Measurements from ENCODE around the gene BMP10. TPM values are rescaled to one million over a fixed set of nuclear protein-coding genes. Genes with fewer than 3 reads are reported as not detected.

BMP10 gene
- total RNA-seq, 2 experiments from 2014 or later = not detected

GRCh38 chr2:68819556-68819955, 51.6 kb downstream of the BMP10 start:
- intact Hi-C loops (cut with micrococcal nuclease; ENCODE audit: unreplicated experiment) = no loop called here
- H2AFZ ChIP-seq (ENCODE audit: low read length) = no peak overlapping the region
- H3K9me2 ChIP-seq (ENCODE audit: insufficient read depth, low read length) = no peaks in the 10 kb centered on the region
- no peaks in the 10 kb centered on the region for H3K9me3 ChIP-seq (ENCODE audit: low read length)
- POLR2A ChIA-PET = no interaction called here
- no peak for DNase-seq (ENCODE audit: low spot score)
- H4K20me1 ChIP-seq (ENCODE audit: insufficient read depth, low read length) = no peaks in the 10 kb centered on the region
- peaks cover 74% of the 10 kb centered on the region for H3K36me3 ChIP-seq (ENCODE audit: insufficient read depth, low read length)
- no peak for TF ChIP-seq EZH2phosphoT487 (IDR thresholded peaks at IDR 0.05; ENCODE audit: borderline replicate concordance, low read depth, low read length)
- no peak for TF ChIP-seq CTCF (conservative IDR thresholded peaks at IDR 0.05; ENCODE audit: low read length)
- BruUV-seq (replicated peaks) = no TSS peak
- H3K27ac ChIP-seq (ENCODE audit: low read depth, low read length, poor library complexity, severe bottlenecking) = no peak overlapping the region
- H3K4me2 ChIP-seq (ENCODE audit: low read length) = no peak overlapping the region
- CTCF ChIA-PET (ENCODE audit: unreplicated experiment) = no interaction called here
- H3K79me2 ChIP-seq (ENCODE audit: insufficient read depth, low read depth, low read length) = no peaks in the 10 kb centered on the region
- H3K4me3 ChIP-seq (ENCODE audit: low read depth, low read length, poor library complexity, severe bottlenecking) = no peak overlapping the region
- H3K4me1 ChIP-seq (ENCODE audit: insufficient read depth, low read length, poor library complexity, severe bottlenecking) = no peaks in the 10 kb centered on the region

GRCh38 chr2:68817306-68817705, 53.9 kb downstream of the BMP10 start:
- no peak overlapping the region for H3K4me3 ChIP-seq (ENCODE audit: low read depth, low read length, poor library complexity, severe bottlenecking)
- no TSS peak for BruUV-seq (replicated peaks)
- TF ChIP-seq EZH2phosphoT487 (IDR thresholded peaks at IDR 0.05; ENCODE audit: borderline replicate concordance, low read depth, low read length) = no peak
- no peak for TF ChIP-seq CTCF (conservative IDR thresholded peaks at IDR 0.05; ENCODE audit: low read length)
- ChIA-PET POLR2A (no interaction called here), CTCF (ENCODE audit: unreplicated experiment) (no interaction called here)
- no peaks in the 10 kb centered on the region for H3K79me2 ChIP-seq (ENCODE audit: insufficient read depth, low read depth, low read length)
- intact Hi-C loops (cut with micrococcal nuclease; ENCODE audit: unreplicated experiment) = no loop called here
- no peak for DNase-seq (ENCODE audit: low spot score)
- H3K9me3 ChIP-seq (ENCODE audit: low read length) = no peaks in the 10 kb centered on the region
- no peaks in the 10 kb centered on the region for H3K4me1 ChIP-seq (ENCODE audit: insufficient read depth, low read length, poor library complexity, severe bottlenecking)
- H3K4me2 ChIP-seq (ENCODE audit: low read length) = no peak overlapping the region
- H3K9me2 ChIP-seq (ENCODE audit: insufficient read depth, low read length) = no peaks in the 10 kb centered on the region
- peaks cover 76% of the 10 kb centered on the region for H3K36me3 ChIP-seq (ENCODE audit: insufficient read depth, low read length)
- no peaks in the 10 kb centered on the region for H4K20me1 ChIP-seq (ENCODE audit: insufficient read depth, low read length)
- no peak overlapping the region for H3K27ac ChIP-seq (ENCODE audit: low read depth, low read length, poor library complexity, severe bottlenecking)
- H2AFZ ChIP-seq (ENCODE audit: low read length) = no peak overlapping the region

Other genes with a start within 250 kb of the BMP10 start
- gene PROKR1, start 227.8 kb downstream of the BMP10 start, total RNA-seq (2014; rRNA removed; shearing (Covaris generic)) = 0.08 and 0.28 TPM in 2 replicates
- not detected in 2 replicates for gene PROKR1, start 227.8 kb downstream of the BMP10 start, total RNA-seq (2022)
- gene ARHGAP25, start 136.6 kb downstream of the BMP10 start, total RNA-seq (2014; rRNA removed; shearing (Covaris generic)) = 18.6 and 22.3 TPM in 2 replicates
- gene ARHGAP25, start 136.6 kb downstream of the BMP10 start, total RNA-seq (2022) = 37.7 and 43.8 TPM in 2 replicates
- not detected in 2 replicates for gene GKN2, start 81.5 kb upstream of the BMP10 start, total RNA-seq (2014; rRNA removed; shearing (Covaris generic))
- not detected in 2 replicates for gene GKN2, start 81.5 kb upstream of the BMP10 start, total RNA-seq (2022)
- not detected in 2 replicates for gene GKN1, start 103.2 kb upstream of the BMP10 start, total RNA-seq (2014; rRNA removed; shearing (Covaris generic))
- not detected in 2 replicates for gene GKN1, start 103.2 kb upstream of the BMP10 start, total RNA-seq (2022)
- gene ANTXR1, start 141.8 kb upstream of the BMP10 start, total RNA-seq (2014; rRNA removed; shearing (Covaris generic)) = not detected in 2 replicates
- gene ANTXR1, start 141.8 kb upstream of the BMP10 start, total RNA-seq (2022) = not detected in 2 replicates

Data from OCI-LY7 (cell line).